HG02759 (cell line): ENCODE measurements around the gene MAEA.

Source experiments
- ATAC-seq: cut with Tn5 transposase; IDR thresholded peaks from one replicate; pipeline ENCODE4 v1.9.1; 2021; ENCODE audit warnings: mild to moderate bottlenecking, moderate library complexity; ENCODE audit not compliant: unreplicated experiment

Gene MAEA

DNA sequence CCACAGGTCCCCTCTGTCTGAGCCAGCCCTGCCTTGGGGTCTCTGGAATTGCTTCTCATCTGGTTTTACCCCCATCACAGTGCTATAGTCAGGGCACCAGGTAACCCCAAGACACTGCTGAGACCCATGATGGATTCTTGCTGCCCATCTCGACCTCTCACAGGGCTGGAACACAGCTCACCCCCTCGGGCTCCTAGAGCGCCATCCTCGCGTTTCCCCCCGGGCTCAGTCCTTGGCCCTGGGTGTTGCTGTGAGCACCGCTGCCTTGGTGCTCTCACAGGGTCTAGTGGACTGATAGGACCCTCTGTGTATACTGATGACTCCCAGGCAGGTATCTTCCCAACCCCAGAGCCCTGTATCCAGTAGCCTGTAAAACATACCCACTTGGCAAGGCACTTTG, 8.8 kb downstream of the MAEA start:
- no peak for ATAC-seq

GRCh38 chr4:1299301-1299860, 9.7 kb downstream of the MAEA start:
- ATAC-seq: no peak

DNA sequence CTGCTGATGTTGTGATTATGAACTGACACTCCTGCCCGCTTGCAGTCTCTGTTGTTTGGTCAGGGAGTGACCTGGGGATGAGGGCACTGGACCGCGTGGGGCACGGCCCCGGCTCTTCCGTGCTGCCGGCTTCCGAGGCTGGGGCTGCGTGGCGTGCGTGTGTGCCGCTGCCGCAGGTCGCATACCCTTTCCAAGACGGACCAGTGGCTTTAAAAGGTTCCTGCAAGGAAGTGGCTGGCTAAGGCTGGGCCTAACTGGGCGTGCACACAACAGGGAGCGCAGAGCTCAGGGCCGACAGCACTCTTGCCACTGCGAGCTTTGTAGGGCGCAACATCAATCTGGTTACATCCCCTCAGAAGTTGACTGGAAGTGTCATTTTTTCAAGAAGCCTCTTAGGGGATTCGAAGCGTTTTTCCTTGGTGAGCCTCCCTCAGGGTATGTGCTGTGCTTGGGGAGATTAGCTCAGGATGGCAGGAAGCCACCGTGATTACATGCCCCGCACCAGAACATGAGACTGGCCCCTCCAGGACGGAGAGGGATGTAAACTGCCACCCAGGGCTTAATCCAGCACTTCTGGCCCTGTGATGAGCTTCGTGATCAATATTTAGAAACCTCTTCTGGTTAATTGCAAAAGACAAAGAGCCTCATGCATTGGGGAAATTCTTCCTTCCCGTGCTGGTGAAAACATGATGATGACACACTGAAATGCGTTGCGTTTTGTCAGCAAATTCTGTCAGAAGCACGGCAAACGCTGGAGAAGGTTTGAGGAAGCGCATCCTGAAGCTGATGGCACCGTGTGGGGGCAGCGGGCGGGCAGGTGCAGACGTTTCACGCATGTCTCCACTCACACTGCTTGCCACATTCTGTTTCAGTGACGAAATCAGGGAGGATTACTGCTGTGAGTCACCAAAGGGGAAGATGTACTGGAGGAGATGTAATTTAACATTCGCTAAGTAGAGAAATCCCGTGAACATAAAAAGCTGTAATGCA, 11.1 kb downstream of the MAEA start:
- no peak for ATAC-seq

- ATAC-seq: no peak
Observed at GRCh38 chr4:1302159-1302558, 12.5 kb downstream of the MAEA start.

DNA sequence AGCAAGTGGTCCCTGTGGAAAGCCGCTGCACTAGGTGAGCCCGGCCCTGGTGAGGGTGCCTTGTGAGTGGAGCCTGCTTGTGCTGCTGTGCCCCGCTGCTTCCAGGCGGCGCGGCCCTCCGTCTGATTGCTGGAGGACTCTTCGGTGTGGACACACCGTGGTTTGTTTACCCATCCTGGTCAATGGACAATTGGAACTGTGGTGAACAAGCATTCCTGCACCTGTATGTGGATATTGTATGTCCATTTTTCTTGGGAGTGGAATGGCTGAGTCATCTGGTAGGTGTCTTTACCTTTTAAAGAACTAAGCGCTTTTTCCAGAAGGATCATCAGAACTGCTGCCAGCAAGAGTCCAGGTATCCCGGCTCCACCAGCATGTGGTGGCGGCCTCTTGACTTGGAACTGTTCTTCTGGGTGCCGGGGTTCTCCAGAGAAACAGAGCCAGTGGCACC, 15.6 kb downstream of the MAEA start:
- no peak for ATAC-seq

DNA sequence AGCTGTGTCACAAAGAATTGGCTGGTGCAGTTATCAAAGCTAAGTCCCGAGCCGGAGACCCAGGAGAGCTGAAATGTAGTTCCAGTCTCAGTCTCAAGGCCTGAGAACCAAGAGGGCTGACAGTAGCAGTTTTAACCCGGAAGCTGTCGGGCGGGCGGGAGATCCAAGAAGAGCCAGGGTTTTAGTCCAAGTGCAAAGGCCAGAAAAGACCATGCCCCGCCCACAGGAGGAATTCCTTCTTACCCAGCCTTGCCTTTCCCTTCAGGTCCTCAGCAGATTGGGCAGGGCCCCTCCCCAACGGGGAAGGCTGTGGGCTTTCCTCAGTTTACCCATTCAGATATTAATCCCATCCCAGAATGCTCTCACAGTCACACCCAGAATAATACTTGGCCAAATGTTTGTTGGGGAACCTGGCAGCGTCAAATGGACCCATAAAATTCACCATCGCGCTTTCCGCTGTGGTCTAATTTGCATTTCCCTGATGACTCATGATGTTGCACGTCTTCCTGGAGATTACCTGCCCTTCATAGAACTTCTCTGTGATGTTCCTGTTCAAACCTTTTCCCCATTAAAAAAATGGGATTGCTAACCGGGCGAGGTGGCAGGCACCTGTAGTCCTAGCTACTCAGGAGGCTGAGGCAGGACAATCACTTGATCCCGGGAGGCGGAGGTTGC, 16.2 kb downstream of the MAEA start:
- ATAC-seq: no peak

GRCh38 chr4:1307951-1308735, 18.5 kb downstream of the MAEA start:
- no peak for ATAC-seq

DNA sequence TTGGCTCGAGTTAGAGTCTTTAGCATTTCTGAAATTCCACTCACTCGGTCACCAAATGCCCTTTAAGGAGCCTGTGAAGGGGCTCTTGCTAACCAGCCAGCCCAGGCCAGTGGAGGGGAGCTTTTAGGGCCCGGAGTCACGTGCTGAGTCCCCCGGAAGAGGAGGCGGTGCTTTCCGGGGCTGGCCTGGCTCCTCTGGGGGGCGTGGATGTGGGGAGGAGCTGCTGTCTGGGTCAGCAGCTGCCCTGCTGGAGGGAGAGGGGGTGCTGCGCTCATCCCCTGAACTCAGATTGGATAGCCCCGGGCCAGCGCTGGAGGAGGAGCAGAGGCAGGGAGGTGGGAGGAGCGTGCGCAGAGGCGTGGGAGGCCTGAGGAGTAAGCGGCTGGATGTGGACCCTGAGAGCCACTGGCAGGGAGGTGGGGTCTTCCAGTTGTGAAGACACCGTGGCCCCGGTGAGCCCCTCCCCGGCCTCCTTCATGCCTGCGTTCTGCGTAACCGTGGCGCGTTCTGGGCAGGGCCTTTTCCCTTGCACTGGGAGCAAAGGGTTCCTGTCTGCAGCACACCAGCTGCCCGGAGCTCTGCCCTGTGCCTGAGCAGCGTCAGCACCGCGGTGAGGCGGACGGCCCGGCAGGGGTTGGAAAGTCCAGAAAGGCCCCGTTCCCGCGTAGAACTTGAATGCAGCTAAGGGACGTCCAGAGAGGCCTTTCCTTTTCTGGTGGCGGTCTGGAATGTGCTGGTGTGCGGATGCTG, 19.7 kb downstream of the MAEA start:
- peak; percentile 95 for ATAC-seq

- ATAC-seq: no peak
Observed at GRCh38 chr4:1310031-1310795, 20.5 kb downstream of the MAEA start.

- ATAC-seq: no peak
Observed at GRCh38 chr4:1310796-1311631, 21.3 kb downstream of the MAEA start.

DNA sequence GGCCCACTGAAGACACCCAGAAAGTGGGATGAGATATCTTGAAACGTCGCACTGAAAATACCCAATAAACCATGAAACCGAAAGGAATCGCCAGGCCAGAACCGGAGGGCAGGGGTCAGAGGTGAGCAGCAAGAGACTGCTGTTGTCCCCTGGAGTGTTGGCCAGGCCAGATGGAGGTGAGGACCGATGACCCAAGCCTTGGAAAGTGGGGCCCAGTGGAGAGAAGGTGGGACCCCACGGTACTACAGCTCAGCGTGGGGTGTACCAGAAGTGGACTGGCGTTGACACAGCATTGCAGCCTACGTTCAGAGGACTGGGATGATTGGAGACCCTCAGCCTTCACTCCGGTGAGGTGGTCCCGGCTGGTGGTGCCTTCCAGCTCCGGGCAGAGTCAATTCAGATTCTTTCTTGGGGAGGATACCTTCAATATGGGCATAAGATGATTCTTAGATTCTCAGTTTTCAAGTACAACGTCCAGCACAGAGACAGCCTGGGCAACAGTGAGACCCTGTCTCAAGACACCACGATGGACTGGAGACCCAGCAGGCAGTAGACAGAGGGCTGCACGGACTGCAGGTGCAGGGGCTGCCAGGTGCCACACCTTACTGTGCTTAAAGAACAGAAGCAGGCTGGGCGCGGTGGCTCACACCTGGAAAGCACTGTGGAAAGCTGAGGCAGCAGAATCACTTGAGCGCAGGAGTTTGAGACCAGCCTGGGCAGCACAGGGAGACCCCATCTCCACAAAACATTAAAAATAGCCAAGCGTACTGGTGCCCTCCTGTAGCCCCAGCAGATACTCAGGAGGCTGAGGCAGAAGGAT, 23.3 kb downstream of the MAEA start:
- ATAC-seq: no peak

DNA sequence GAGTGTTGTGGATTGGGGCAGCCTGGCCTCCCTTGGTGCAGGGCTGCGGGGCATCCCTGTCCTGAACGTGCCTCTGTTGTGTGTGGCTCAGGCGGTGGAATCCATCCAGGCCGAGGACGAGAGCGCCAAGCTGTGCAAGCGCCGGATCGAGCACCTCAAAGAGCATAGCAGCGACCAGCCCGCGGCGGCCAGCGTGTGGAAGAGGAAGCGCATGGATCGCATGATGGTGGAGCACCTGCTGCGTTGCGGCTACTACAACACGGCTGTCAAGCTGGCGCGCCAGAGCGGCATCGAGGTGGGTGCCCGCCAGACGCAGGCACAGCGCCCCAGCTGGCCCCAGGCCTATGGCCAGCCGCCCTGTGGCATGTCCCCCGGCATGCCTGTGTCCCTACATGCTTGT, 25.6 kb downstream of the MAEA start:
- no peak for ATAC-seq

DNA sequence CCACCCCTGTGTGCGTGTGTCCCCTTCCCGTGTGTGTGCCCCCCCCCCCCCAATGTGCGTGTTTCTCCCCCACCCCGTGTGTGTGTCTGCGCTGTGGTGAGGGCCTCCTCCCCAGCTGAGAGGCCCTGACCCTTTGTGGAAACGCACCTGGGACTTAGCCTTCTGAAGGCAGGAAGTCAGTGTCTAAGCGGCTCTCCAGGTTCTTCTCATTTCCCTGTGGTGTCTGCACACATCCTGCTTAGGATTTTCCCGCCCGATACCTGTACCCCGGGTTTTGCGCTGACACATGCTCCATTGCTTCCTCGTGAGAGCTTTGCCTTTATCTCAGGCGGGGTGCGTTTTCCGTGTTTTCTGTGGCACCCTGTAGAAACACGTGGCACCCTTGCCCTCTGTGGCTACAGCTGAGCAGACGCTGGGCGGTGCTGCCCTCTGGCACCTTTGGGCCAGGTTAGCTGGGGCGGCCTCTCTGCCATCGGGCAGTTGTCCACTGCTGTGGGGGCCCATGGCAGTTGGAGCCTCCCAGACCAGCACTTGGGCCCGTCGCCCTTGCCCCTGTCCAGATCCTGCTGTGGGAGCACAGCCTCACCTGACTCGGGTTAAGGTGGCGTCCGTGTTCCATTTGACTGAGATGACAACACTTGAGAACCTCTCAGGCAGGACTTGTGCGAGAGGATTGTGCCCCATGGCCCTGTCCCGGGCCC, 26.3 kb downstream of the MAEA start:
- ATAC-seq: no peak

GRCh38 chr4:1316537-1317168, 27.0 kb downstream of the MAEA start:
- no peak for ATAC-seq

- ATAC-seq: no peak
Observed at GRCh38 chr4:1317177-1318045, 27.7 kb downstream of the MAEA start.

DNA sequence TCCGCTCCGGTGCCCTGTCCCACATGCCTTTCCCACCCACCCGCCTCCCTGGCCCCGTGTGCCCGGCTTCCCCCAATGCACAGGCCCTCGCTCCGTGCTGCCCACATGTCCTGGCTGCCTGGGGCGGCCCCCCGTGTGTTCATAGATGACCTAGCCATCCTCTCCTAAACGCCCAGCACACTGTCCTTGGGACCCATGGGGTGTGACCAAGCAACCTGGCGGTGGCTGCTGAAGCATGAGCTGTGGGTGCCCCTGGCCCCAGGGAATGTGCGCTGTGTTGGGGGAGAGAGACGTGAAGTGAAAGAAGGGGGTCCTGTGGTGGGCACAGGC, 28.3 kb downstream of the MAEA start:
- ATAC-seq: no peak
